ENCODE results near the gene ACTN1. TPM values are rescaled to one million over a fixed set of nuclear protein-coding genes. Genes with fewer than 3 reads are reported as not detected.

The ACTN1 gene
- total and polyA plus RNA-seq, 2 of the 8 experiments (the other 6 are each of a cell fraction or from before 2014, with no cell fraction given), result 236 to 262 TPM

DNA sequence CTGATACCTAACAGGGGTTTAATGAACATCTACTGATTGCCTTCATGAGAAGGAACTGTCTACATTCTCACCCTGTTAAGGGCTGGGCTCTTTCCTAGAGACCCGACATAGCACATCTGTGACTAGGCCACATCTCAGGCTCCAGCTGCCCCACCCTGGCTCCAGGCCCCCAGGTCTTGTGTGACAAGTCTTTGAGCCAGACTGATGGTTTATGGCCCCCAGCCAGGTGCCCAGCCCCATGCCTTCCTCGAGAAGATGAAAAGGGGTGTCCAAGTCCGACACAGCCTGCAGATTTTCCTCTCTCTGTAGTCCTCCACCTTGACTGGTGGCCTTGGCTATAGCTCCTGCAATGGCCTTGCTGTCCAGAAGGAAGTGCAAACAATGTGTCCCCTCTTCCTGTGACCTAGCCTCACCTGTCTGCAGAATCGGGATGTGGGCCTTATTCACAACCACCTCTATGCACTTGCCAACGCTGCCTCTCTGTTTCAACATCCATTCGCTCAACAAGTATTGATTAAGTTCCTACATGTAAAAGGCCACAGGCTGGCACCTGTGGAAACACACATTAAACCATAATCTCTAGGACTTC, 4.2 kb downstream of the ACTN1 start:
- FAIRE-seq (no peak), DNase-seq (ENCODE audit: low read depth in 1 of 2, low spot score in 2 of 2) (no peak)
- Histone ChIP-seq H4K91ac (replicated peaks; ENCODE audit: insufficient read length, low read length) (no peak overlapping the region), H3K18ac (ENCODE audit: extremely low read depth, low read length) (no peak overlapping the region), H3K23ac (ENCODE audit: insufficient read length) (no peak overlapping the region), H3K14ac (ENCODE audit: insufficient read length) (no peak overlapping the region), H3K27ac (ENCODE audit: low read depth, low read length) (no peak overlapping the region), H4K5ac (ENCODE audit: insufficient read length, low read depth, low read length) (no peak overlapping the region), H2BK120ac (replicated peaks; ENCODE audit: low read depth, low read length) (no peak overlapping the region), H3K4ac (replicated peaks; ENCODE audit: insufficient read length, low read depth, low read length) (no peak overlapping the region), H2BK15ac (ENCODE audit: low read length) (no peak overlapping the region), H4K8ac (ENCODE audit: extremely low read depth, insufficient read depth, low read length) (no peak overlapping the region), H4K20me1 (replicated peaks in 1 of 2; ENCODE audit: control insufficient read depth in 1 of 2, insufficient read depth in 2 of 2, low read length in 2 of 2) (peaks cover 23 to 40% of the 10 kb centered on the region in 2 experiments), H3K4me2 (ENCODE audit: insufficient read depth in 1 of 2, low read depth in 2 of 2, low read length in 2 of 2) (no peak overlapping the region; a peak in 1 of 4 replicates), H3K9me3 (ENCODE audit: insufficient read depth in 2 of 2, low read depth in 1 of 2, low read length in 1 of 2) (no peaks in the 10 kb centered on the region), H3K23me2 (ENCODE audit: low read depth, low read length) (peaks cover under 1% of the 10 kb centered on the region; the same call in 1 of the 2 replicates), H3K27me3 (replicated peaks in 1 of 4; ENCODE audit: control insufficient read depth in 3 of 4, extremely low read depth in 1 of 4, insufficient read depth in 3 of 4, low read length in 3 of 4) (no peaks in the 10 kb centered on the region), H3K79me1 (ENCODE audit: low read depth, low read length) (peaks cover 38% of the 10 kb centered on the region), H3K36me3 (ENCODE audit: control insufficient read depth in 2 of 4, insufficient read depth in 4 of 4, low read length in 3 of 4) (peaks cover 0 to 36% (median 11%) of the 10 kb centered on the region in 4 experiments; a peak in 6 of 8 replicates), H3K4me1 (replicated peaks in 1 of 4; ENCODE audit: control insufficient read depth in 3 of 4, insufficient read depth in 4 of 4, low read length in 3 of 4) (peaks cover 12 to 26% (median 13%) of the 10 kb centered on the region in 4 experiments), H3K56ac (replicated peaks; ENCODE audit: insufficient read length, low read depth, low read length) (no peak overlapping the region), H3K79me2 (ENCODE audit: control insufficient read depth in 1 of 2, insufficient read depth in 2 of 2, low read length in 2 of 2) (peaks cover 50 to 87% of the 10 kb centered on the region in 2 experiments), H2AFZ (ENCODE audit: low read length) (no peak overlapping the region), H2AK5ac (ENCODE audit: low read depth, low read length) (no peak overlapping the region), H3K4me3 (ENCODE audit: extremely low read depth in 1 of 4, insufficient read depth in 2 of 4, low read depth in 3 of 4, low read length in 4 of 4) (no peak overlapping the region), H3K9ac (replicated peaks in 1 of 4; ENCODE audit: extremely low read depth in 1 of 4, low read depth in 3 of 4, low read length in 3 of 4) (no peak overlapping the region), H2BK20ac (ENCODE audit: low read length) (no peak overlapping the region), H2BK5ac (ENCODE audit: low read depth, low read length) (no peak overlapping the region), H2BK12ac (ENCODE audit: low read depth, low read length) (no peak overlapping the region)
- ChIA-PET CTCF (ENCODE audit: partially characterized antibody) (interaction anchor here (0.8 to 2.2 kb wide), 8 partner anchors 13 to 119 kb away, joined by 3 to 6 read pairs (median 4); no protein-coding TSS in a partner anchor), POLR2A (ENCODE audit: partially characterized antibody) (interaction anchor here (0.9 to 4.0 kb wide), 8 partner anchors 9 to 31 kb away, joined by 3 to 29 read pairs (median 4); no protein-coding TSS in a partner anchor)
- TF ChIP-seq, protein P1, sequence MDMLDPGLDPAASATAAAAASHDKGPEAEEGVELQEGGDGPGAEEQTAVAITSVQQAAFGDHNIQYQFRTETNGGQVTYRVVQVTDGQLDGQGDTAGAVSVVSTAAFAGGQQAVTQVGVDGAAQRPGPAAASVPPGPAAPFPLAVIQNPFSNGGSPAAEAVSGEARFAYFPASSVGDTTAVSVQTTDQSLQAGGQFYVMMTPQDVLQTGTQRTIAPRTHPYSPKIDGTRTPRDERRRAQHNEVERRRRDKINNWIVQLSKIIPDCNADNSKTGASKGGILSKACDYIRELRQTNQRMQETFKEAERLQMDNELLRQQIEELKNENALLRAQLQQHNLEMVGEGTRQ (IDR thresholded peaks at IDR 0.05; ENCODE audit: low read length), result no peak
- no peak for TF ChIP-seq KDM5A (IDR thresholded peaks at IDR 0.05; ENCODE audit: low read length)
- no peak for TF ChIP-seq SP2 (IDR thresholded peaks at IDR 0.05; ENCODE audit: low read length)
- no peak for TF ChIP-seq CHD2 (IDR thresholded peaks at IDR 0.05; ENCODE audit: low read length)
- TF ChIP-seq YY1 (IDR thresholded peaks at IDR 0.05; ENCODE audit: low read depth, low read length), result no peak
- TF ChIP-seq PHF8 (conservative IDR thresholded peaks at IDR 0.05; ENCODE audit: low read depth, low read length), result no peak
- TF ChIP-seq, protein P2, sequence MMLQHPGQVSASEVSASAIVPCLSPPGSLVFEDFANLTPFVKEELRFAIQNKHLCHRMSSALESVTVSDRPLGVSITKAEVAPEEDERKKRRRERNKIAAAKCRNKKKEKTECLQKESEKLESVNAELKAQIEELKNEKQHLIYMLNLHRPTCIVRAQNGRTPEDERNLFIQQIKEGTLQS (IDR thresholded peaks at IDR 0.05; ENCODE audit: insufficient read depth, low read depth, low read length), result no peak
- TF ChIP-seq CREB1 (IDR thresholded peaks at IDR 0.05), result no peak
- 91% methylated on average over 6 of the region's 6 CpGs; no CpG with 5 or more reads in 1 of the 2 experiments for WGBS, 2 experiments (ENCODE audit: extremely low coverage in 1 of 2, insufficient coverage in 1 of 2, insufficient read length in 1 of 2, insufficient replicate concordance in 2 of 2, low coverage in 1 of 2, low lambda C conversion rate in 2 of 2, missing lambda C conversion rate in 1 of 2)

Measured in H1 (cell line).